UCSD-AML1 (cell line): ENCODE measurements around the gene CHGA.
A peak's percentile ranks its signal among the peaks of the same experiment; 100 is the strongest.

Experiments used
- DNase-seq: peaks from one replicate; lab custom pipeline; 2025; ENCODE audit not compliant: unreplicated experiment; lab: John Stamatoyannopoulos, UW

The CHGA gene

GRCh38 chr14:92942976-92943710, 20.2 kb downstream of the CHGA start:
- no peak for DNase-seq

- DNase-seq = no peak
These were observed 21.1 kb downstream of the CHGA start for GRCh38 chr14:92943855-92944570.

GRCh38 chr14:92944976-92945375, 22.0 kb downstream of the CHGA start:
- no peak for DNase-seq

DNA sequence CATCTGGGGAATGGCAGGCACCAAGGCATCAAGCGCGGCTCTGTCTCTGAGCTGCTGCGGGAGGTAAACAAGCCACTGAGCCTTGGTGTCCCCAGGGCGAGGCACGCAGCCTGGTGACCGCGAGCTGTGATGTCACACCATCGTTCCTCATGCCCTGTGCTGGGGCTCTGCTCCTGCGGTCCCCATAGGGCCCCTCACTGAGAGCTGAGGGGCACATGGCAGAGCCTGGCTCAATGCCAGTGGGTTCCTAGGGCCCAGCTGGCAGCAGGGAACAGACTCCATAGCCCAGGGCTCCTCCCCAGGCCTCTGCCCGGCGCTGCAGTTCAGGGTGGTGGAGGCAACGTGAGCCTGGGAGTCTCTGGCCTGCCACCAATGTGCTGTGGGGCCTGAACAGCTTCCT, 22.6 kb downstream of the CHGA start:
- no peak for DNase-seq

GRCh38 chr14:92945959-92946846, 23.3 kb downstream of the CHGA start:
- no peak for DNase-seq

GRCh38 chr14:92946847-92947545, 24.0 kb downstream of the CHGA start:
- DNase-seq = no peak

GRCh38 chr14:92948647-92949046, 25.7 kb downstream of the CHGA start:
- no peak for DNase-seq

DNA sequence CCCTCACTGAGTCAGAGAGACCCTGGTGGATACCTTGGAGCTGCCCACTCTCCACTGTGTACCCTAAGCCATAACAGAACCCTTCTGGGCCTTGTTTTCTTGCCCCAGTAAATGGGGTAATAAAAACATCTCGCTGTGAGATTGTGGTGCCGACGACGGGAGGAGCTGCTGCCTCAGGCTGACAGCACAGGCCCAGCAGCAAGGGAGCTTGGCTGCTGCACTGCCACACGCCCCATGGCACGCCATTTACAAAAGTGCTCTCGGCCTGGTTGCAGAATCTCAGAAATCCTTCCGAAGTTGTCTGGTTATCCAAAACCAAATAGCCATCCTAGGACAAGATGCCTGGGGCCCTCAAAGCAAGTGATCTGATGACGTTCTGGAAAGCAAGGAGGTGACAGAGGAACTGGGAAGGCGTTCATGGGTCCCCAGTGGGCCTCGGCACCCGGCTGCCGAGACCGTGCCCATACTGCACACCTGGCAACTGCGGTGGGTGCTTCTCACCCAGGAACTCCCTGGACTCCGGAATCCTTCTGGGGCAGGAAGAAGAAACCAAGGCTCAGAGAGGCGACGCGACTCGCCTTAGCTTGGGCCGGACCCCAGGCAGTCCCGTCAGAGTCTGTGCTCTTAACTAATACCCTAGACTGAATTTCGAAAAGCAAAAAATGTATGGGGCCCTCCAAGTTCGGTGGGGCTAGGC, 26.7 kb downstream of the CHGA start:
- DNase-seq = no peak

DNA sequence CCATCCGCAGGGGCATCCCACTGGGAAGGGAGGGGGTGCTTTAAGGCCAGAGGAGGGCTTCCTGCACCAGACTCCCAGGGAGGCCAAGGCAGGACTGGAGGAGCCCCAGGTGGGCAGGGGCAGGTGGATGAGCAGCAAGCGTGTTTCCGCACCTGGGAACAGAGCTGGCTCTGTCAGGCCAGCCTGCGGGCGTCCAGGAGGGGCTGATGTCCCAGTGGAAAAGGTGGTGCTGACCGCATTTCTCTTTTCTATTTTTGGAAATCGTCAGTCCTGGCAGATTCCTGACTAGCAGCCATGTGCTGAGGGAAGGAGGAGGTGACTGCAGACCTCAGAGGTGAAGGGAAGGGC, 27.2 kb downstream of the CHGA start:
- no peak for DNase-seq

GRCh38 chr14:92950773-92951172, 27.8 kb downstream of the CHGA start:
- DNase-seq = no peak

DNA sequence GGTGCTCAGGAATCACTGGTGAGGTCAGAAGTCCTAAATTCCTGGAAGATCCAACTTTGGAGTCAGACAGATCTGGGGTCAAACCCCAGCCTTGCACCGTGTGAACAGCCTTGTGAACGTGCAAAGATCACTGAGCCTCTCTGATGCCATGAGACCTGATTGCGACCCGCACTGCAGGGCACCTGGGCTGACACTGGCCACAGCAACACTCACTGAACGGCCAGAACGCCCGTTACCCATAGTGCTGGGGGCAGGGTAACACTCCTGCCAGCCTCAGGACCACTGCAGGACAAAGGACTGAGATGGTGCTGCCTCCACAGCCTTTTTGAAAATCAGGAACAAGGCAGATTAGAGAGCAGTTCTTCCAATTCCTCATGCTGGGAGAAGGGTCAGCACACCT, 28.3 kb downstream of the CHGA start:
- DNase-seq = no peak

- peak; percentile 76 for DNase-seq
These were observed 29.0 kb downstream of the CHGA start for GRCh38 chr14:92951912-92952471.

DNA sequence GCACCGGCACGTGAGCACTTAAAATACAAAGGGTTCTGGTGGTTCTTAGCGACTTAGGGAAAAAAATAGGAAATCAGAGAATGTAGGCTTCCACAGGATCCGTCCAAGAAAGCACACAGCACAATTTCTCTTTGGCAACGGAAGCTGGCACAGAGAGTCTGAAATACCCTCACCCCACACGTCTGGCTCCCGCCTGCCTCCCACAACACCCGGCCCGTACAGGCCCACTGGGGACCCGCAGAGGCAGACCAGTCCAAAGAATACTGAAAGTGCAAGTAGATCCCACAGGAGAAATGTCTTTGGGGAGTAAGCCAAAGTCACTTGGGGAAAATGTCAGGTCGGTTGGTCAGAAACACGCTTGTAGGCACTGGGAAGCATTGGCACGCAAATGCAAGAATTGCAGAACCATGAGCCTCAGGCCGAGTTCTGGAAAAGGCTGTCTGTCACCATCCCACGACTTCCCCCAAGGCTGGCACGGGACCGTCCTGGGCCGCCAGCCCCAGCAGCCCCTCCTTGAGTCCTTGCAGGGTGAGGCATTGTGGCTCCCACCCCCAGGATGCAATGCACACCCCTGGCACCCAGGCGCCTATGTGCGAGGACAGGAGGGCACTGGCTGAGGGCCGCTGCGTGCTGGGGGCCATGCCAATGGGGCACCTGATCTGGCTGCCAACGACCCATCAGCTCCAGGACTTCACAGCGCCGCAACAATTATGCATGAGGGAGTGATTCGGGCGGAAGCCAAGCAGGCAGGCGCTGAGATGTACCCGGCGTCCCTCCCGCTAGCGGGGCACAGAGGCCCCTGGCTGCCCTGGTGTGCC, 29.7 kb downstream of the CHGA start:
- no peak for DNase-seq

DNA sequence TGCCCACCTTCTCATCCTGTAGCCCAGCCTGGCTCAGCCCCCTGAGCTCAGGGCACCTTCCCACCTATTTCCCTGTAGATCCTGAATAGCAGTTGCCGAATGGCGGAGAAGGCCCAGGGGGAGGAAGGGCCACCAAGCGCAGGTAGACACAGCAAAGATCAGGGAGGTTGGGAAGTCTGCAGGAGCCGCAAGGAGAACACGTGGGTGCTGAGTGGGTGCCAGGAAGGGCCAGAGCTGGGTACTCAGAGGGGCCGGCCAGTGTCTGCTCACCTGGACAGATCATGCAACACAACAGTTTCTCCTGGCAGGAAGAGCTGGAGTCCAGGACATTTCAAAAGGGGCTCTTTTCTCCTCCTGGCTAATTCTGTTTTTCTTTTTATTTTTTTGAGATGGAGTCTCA, 30.6 kb downstream of the CHGA start:
- DNase-seq = no peak

DNA sequence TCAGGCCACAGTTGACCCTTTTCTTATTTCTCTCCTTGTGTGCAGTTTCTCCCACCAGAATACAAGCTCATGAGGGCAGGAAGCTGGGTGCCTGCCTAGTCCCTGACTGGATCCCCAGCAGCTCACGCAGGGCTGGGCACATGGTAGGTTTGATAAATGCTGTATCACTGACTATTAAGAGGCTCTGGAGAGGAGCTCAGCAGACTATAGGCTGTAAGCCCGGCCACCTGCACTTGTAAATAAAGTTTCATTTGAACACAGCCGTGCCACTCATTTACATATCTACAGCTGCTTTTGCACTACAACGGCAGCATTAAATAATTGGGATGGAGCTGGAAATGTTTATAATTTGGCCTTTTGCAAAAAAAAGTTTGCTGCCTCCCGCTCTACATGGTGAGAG, 32.0 kb downstream of the CHGA start:
- DNase-seq = no peak

- no peak for DNase-seq
These were observed 32.4 kb downstream of the CHGA start for GRCh38 chr14:92955381-92955780.

DNA sequence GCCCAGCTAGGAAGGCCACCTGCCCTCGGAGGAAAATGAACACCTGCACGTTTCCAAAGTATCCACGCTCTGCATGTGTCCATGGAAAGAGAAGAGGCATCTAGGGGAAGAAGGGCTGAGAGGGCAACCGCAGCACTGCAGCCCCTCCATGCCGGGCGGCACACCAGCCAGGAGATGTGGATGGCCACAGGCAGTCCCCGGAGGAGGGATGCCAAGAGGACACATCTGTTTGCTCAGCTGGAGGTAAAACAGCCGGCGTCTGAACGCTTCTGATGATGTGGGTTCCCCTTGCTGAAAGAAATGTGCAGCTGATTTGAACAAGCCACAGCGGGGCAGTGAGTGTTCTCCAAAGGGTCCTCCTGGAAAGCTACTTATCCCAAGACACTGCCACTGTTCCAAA, 34.0 kb downstream of the CHGA start:
- DNase-seq = no peak

DNA sequence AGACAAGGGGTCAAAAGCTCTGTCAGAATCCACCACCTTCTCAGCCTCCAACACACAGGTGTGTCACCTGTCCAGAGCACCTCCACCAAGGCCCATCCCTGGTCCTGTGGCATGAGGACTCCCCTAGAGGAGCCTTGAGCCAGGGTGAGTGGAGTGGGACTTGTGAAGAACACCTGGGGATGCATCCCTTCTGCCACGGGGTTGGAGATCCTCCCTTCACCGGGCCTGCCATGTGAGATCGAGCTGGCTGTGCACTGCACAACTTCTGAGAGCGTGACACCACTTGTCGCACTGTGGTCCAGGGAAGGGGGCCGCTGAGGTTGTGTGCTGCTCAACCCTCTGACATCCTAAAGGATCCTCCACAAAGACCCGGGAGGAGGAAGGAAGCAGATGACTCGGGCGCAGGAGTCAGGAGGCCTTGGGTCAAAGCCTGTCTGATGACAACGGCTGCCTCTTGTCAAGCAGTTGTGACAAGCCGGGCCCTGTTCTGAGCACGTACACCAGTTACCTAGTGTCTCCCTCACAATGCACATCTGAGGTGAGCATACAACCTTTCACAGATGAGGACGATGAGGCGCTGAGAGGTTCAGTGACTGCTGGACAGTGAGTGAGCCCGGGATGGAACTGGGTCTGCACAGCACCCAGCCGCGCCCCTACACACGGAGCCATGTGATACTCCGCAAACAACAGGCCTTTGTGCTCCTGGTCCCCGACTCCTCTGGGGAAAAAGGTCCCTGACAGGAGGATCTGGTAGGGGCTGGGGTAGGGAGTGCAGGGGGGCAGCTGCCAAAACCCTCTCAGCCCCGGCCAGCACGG, 35.6 kb downstream of the CHGA start:
- no peak for DNase-seq

DNA sequence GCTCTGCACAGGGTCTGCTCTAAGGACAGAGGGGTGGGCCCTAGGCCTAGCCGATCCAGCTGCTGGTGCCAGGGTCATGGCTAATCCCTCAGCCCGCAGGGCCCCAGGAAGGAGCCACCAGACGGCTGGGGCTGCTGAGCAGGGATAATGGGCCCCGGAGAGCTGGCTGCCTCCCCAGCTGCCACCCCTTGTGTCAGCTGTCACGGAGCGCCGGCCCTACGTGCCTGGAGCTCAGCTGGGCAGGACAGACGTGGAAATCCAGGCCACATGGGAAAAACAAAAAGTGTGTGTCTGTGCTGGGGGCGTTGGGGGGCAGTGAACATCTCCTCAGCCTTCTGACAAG, 36.2 kb downstream of the CHGA start:
- no peak for DNase-seq
